Ramos (cell line): ENCODE measurements around the gene LANCL1.
"Not testable (repeated sequence)": the region's sequence is repeated elsewhere in the genome, so short reads cannot be mapped to it uniquely, and the experiment has no call there.

ENCODE experiments used
- in situ Hi-C: fragments of 300-500 bp; cut with MboI; formaldehyde crosslinking; loops from one replicate; pipeline ENCODE4 v1.14.3; 2022; ENCODE audit warnings: low sequenced_read_pairs; ENCODE audit not compliant: unreplicated experiment

The LANCL1 gene

DNA sequence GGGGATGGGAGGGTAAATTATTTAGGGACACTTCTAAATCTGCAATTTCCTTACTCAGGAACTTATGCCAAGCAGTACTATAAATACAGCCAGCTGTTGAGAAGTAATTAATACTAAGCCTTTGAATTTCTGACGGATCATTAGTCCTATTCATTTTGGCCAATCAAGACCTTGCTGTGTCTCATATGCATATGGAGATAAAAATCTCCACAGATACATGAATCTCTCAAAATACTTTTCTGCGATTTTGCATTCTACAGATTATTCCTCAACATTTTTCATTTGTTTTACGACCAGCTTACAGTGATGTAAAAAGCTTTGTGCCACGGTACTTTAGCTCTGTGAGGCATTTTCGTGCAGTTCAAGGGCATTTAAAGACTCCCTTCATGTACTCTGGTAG lies 16.7 kb downstream of the LANCL1 start:
- in situ Hi-C loops, result no loop called here

DNA sequence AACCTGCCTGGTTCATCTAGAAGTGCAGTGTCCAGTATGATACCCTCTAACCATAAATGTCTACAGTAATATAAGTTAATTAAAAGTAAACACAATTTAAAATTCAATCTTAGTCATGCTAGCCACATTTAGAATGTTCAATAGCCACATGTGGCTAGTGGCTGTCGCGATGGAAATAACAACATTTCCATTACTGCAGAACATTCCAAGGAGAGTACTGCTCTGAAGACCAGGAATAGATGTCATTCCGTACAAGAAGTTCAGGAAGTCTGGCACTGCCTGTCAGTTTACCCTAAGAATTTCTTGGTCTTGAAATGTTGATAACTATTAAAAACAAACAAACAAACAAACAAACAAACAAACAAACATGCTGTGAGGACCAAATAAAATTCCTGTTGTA lies 17.2 kb downstream of the LANCL1 start:
- in situ Hi-C loops, result no loop called here

DNA sequence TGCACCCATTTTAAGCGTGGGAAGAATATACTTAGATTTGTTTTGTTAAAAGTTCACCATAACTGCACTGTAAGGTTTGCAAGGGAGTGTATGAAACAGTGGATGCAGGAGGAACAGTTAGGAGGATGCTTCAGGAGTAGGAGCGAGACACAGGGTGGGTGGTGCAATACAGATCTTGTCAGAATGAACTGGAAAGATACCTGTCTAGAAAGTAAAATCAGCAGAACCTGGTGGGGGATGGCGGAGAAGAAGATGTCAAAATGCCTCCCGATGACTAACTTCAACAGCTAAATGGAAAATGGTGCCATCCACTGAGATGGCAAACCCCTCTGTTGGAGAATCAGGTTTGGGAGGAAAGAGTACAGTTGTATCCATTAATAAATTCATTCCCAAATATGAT lies 18.2 kb downstream of the LANCL1 start:
- in situ Hi-C loops, result no loop called here

DNA sequence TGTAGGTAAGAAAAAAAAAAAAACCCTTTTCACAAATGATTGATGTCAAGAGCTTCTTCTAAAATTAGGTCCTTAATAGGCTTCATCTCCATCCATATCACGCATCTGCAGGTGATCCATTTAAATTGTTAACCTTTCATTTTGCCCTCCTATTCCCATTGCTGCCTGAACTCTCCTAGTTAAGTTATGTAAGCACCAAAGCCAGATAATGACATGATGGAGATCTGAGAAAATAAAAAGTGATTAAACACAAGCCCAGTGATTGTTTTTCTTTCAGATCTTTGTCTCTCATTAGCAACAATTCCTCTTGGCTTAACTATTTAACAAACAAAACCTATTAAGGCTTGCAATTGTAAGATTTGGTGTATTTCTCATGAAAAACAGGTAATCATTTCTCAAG lies 20.0 kb downstream of the LANCL1 start:
- in situ Hi-C loops, result no loop called here

DNA sequence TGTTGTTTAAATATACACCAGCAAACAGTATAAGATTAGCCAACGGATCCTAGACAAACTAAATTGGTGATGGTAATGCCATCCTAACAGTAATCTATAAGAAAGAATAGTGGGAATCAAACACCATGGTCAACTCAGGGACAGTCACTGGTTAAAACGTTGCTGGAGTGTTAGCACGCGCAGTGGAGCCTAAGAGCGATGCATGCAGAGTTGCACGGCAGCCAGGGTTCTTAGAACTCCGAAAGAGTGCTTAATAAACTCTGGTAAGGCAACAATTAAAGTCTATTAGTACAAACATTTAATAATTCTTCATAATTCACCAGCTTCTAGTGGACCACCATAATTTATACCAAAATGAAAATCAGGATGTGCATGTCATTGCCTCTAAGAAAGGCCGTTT lies 22.2 kb downstream of the LANCL1 start:
- in situ Hi-C loops, result no loop called here

DNA sequence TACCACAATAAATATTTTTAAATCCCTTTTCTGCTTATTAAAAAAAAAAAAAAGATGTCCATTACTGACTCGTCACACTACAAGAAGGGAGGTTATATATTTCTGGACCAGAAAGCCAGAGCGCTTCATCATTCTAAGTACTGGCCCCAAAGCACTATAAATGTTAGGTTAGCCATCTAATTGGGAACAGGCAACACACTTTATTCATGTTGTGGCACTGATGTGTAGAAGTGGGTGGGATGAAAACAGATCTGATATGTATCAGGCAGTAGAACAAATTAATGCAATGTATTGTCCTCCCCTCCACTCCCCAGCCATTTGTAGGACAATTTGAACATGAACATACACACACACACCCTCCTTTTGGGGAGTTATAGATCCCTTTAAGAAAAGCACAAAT lies 24.4 kb downstream of the LANCL1 start:
- in situ Hi-C loops, result no loop called here

DNA sequence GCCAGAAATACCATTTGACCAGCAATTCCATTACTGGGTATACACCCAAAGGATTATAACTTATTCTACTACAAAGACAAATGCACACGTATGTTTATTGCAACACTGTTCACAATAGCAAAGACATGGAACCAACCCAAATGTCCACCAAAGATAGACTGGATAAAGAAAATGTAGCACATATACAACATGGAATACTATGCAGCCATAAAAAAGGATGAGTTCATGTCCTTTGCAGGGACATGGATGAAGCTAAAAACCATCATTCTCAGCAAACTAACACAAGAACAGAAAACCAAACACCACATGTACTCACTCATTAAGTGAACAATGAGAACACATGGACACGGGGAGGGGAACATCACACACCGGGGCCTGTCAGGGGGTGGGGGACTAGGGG lies 25.6 kb downstream of the LANCL1 start:
- in situ Hi-C loops, result not testable (repeated sequence)

DNA sequence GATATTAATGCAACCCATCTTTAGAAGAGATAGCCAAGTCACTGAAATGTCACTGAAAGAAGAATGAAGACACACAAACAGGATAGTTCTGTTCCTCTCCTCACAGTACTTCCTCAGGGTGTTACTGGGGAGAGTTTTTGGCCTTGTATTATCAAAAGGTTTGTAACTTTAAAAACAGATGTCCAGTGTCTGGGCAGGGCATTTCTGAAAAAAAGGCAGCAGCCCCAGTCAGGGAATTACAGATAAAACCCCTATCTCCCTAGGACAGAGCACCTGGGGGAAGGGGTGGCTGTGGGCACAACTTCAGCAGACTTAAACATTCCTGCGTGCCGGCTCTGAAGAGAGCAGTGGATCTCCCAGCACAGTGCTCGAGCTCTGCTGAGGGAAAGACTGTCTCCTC lies 30.8 kb downstream of the LANCL1 start:
- in situ Hi-C loops, result no loop called here

DNA sequence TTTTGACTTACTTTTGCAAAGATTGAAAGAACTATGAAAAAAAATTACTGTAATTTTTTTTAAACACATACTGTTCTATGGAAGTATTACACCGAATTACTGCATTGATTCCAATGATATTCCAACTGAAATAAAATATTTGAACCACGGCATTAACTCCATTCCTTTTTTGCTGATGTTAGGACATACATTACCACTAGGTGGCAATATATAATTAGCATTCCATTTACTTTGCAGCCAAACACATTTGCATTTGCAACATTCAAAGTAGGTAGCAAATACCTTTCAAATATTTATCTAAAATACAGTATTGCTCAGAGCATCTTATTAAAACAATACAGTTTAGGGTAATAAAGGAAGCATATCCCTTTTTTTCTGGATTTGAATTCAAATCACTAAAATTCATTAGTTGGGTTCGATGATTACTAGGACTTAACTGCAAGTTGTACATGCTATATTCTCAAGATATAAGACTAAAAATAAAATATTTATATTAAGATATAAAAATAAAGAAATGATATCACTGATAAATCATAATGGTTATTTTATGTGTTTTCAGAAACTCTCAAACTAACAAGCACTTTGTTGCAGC lies 31.3 kb downstream of the LANCL1 start:
- in situ Hi-C loops, result no loop called here

DNA sequence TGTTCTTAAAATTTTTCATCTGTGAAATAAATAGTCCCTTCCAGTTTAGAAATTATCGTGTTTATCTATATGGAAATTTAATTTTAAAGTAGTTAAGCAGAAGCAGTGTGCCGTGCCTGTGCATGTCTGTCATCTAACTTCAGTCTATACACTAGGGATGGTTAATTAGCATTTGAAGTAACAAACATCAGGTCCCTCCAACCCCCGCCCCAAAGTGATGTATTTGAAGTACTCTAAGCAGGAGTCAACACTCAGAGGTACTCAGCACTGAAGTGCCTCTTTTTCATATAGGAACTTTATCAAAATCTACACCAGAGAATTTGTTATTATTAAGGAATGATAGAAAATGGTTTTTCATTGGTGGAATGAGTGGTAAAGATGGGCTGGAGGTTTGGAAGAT lies 33.0 kb downstream of the LANCL1 start:
- in situ Hi-C loops, result no loop called here

DNA sequence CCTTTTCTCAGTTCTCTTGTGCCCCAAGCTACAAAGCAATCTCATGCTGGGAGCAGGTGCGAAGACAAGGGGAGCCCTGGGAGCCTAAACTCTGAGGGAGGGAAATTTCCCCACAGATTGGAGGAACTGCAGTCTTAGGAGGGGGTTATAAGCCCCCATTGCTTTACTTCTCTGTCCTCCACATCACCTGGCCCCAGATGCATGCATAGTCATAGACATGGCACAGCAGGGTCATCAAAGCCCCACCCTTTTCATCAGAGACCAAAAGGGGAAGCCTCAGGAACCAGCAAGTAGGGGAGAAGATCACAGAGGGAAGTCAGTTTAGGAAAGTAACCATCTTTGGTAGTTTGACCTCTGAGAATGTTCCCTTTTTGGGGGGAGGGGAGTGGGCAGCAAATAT lies 33.7 kb downstream of the LANCL1 start:
- in situ Hi-C loops, result no loop called here

DNA sequence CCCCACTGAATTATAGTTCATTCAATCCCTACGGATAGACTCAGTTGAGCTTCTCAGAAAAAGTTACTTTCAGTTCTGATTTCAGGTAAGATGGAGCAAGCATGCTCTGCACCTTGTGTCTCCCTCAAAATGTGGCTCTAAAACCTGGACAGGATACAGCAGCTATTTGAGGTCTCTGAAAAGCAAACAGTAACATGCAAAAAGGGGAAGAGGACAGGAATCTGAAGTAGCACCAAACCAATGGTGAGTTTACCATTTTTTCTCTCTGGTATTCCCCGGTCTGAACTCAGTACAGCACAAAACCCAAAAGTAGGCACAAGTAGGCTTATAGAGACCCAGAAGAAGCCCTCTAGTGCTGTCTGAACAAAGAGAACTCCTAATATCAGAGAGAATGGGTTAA lies 34.1 kb downstream of the LANCL1 start:
- in situ Hi-C loops, result no loop called here

DNA sequence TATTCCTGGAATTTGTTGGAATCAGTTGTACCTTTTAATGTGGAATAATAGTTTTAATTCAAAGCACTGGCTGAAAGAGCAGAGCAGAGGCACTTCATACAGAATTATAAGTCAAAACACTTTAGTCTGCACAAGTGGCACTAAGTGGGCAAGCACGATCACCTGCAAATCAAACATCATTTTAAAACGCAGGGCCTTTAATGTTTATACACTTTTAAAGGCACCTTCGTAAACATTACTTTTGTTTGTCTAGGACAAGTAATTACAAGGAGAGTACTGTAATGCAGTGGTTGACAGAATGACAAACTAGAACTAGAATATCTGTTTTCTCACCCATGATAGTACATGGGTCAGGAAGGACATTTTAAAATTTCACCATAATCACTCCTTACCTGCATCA lies 36.4 kb downstream of the LANCL1 start:
- in situ Hi-C loops, result no loop called here

DNA sequence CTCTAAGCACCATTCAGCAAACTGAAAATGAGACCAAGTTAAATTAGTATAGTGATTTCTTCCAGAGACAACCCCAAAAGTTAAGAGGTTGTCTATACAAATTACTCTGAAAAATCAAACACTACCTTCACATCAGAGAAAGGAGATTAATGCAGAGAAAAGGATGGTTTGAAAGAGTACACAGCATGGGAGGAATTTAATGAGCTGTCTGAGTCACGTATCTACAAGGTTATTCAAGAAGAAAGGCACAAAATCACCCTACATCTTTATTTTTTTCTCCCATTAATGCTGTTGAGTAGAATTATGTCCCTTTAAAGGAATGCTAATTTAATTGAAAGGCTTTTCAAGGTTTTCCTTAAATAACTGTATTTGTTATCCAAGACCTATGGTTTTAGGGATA lies 41.1 kb downstream of the LANCL1 start:
- in situ Hi-C loops, result no loop called here

DNA sequence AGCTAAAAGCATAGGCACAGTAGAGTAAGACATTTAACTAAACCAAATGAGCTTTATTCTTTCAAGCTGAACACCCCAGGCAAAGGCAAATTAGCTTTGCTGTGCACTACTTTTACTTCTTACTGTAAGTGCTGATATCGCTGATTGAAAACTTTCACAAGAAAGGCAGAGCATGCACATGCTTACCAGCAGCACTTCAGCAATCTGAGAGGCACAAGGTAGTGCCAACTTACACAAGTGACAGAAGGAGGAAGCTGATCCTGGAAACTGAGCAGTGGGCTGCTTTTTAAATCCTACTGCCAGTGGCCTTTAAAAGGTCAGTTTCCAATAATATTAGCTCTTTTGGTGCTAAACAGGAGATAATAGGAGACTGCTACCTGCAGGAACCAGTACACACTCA lies 43.9 kb downstream of the LANCL1 start:
- in situ Hi-C loops, result no loop called here

DNA sequence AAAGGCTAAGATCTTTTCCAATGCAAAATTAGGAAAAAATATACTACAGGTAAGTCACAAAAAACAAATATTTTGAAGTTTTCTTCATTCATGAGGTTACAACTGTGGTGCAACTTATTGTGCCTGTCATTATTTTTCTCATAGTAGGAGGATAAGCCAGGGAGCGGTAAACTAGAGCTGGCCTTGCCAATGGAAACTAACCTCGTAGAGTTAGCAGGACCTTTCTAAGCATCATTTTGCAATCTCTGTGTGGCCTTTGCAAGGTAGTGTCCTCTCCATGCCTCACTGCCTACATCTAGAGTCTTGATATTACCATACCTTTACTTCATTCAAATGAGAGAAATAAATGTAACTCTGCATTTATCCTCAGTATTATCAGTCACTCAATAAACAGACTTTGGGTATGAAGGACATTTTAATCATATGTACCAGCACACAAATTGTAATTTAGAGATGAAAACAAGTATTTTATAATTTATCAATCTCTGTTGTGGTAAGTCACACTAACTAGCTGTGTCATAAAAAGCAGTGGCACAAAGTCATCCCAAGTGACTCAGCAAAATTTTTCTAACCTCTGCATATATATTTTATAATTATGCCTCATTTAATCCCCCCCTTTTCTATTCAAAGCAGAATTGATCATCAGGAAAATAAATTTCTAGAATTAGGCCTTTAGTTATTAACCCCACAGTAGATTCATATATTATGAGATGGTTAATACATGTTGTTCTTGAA lies 47.0 kb downstream of the LANCL1 start:
- in situ Hi-C loops, result no loop called here

DNA sequence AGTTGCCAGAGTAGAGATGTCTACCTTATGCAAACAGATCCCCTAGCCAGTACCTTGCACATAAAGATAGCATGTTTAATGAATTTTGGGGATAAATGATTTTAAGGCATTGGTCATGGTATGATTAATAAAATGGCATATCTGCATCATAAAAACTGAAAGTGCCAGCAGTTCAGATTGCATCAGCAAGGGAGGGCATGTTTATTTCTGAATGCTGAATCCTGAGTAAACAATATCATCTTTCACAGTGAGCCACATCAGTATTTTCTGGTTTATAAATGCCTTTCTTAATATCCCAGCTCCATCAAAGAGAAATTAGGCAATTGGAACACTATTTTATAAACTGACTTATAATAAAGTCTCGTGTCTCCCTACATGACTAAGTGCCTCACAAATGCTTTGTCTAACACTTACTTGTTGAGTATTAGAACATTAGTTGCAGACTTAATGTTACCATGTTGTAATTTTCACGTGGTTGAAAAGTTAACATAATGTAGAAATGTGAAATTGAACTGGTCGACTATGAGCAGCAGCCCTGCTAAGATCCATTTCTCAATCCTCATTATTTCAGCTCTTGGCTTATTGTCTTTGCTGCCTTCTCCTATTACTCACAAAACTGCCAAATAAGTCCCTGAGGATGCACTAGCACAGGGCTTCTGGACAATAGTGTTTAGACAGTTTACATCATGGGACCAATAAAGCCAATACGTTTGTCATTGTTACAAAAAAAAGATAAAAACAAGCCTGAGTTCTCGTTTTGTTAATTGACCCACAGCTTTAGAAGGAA lies 48.0 kb downstream of the LANCL1 start:
- in situ Hi-C loops, result no loop called here

DNA sequence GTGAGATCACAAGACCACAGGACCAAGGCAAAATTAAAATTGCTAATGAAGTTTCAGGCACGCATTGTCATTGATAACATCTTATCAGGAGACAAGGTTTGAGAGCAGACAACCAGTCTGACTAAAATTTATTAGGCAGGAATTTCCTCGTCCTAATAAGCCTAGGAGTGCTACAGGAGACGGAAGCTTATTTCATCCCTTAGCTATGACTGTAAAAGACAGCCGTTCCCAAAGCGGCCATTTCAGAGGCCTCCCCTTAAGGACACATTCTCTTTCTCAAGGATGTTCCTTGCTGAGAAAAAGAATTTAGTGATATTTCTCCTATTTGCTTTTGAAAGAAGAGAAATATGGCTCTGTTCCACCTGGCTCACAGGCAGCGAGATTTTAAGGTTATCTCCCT lies 49.2 kb downstream of the LANCL1 start:
- in situ Hi-C loops, result not testable (repeated sequence)

DNA sequence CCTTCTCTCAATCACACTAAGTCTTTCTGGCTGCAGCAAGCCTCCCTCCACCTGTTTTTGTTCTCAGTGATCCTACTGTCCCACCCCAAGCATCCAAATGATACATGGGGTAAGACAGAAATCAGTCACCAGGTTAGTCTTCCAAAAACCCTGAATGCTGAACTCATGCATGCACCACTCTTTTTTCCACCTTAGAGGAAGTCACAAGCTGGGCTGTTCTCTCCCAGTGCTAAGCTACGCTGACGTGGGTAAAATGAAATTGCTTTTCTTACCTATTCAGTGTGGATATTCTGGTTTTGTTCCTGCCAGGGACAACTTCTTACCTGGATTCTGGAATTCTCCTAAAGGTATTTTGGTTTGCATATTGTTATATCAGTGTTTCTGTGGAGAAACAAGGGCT lies 54.2 kb downstream of the LANCL1 start:
- in situ Hi-C loops, result no loop called here

DNA sequence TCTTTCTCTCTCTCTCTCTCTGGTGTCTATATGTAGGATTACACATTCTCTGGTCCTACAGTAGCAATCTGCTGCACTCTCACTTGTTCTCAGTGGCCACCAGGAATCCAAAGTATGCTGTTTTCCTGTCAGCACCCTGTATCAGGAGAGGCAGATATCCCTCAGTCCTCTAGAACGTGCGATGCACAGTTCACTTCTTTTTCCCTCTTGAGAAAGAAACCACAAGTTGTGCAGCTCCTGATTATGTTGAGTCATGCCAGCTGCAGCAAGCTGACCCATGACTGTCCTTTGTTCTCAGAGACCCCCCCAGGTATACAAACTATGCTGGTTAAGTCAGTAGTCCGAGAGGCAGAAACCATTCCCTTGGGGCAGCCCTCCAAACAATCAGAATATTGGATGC lies 54.6 kb downstream of the LANCL1 start:
- in situ Hi-C loops, result no loop called here

DNA sequence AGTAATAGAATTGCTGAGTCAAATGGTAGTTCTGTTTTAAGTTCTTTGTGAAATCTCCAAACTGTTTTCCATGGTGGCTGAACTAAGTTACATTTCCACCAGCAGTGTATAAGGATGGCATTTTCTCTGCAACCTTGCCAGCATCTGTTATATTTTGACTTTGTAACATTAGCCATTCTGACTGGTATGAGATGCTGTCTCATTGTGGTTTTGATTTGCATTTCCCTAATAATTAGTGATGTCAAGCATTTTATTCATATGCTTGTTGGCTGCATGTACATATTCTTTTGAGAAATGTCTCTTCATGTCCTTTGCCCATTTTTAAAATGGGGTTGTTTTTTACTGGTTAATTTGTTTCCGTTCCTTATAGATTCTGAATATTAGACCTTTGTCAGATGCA lies 63.9 kb downstream of the LANCL1 start:
- in situ Hi-C loops, result no loop called here

DNA sequence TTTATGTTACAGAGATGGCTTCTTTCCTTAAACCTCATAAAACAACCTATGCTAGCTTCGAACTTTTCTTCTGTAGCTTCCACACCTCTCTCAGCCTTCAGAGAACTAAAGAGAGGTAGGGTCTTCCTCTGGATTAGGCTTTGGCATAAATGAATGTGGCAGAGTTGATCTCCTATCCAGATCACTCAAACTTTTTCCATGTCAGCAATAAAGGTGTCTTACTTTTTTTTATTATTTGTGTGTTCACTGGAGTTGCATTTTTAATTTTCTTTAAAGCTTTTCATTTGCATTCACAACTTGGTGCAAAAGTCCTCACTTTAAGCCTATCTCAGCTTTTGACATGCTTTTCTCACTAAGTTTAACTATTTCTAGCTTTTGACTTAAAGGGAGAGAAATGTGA lies 66.0 kb downstream of the LANCL1 start:
- in situ Hi-C loops, result no loop called here
